ENCODE data around the gene RIPOR3.
"Not testable (repeated sequence)": the region's sequence is repeated elsewhere in the genome, so short reads cannot be mapped to it uniquely, and the experiment has no call there.

RIPOR3 gene

GRCh38 chr20:50575865-50576720, 115.2 kb downstream of the RIPOR3 start:
- DNase-seq (ENCODE audit: low read depth, low spot score): no peak

GRCh38 chr20:50574586-50574985, 116.8 kb downstream of the RIPOR3 start:
- DNase-seq (ENCODE audit: low read depth, low spot score): no peak

GRCh38 chr20:50574108-50574507, 117.2 kb downstream of the RIPOR3 start:
- no peak for DNase-seq (ENCODE audit: low read depth, low spot score)

GRCh38 chr20:50572938-50573777, 118.2 kb downstream of the RIPOR3 start:
- DNase-seq (ENCODE audit: low read depth, low spot score): no peak

- DNase-seq (ENCODE audit: low read depth, low spot score): no peak
Observed at GRCh38 chr20:50571466-50571865, 119.9 kb downstream of the RIPOR3 start.

- no peak for DNase-seq (ENCODE audit: low read depth, low spot score)
Observed at GRCh38 chr20:50569864-50570836, 121.2 kb downstream of the RIPOR3 start.

- not testable (repeated sequence) for DNase-seq (ENCODE audit: low read depth, low spot score)
Observed at GRCh38 chr20:50569487-50569863, 121.9 kb downstream of the RIPOR3 start.

- DNase-seq (ENCODE audit: low read depth, low spot score): no peak
Observed at GRCh38 chr20:50568549-50568942, 122.8 kb downstream of the RIPOR3 start.

- DNase-seq (ENCODE audit: low read depth, low spot score): no peak
Observed at GRCh38 chr20:50567860-50568548, 123.3 kb downstream of the RIPOR3 start.

GRCh38 chr20:50565871-50566270, 125.5 kb downstream of the RIPOR3 start:
- DNase-seq (ENCODE audit: low read depth, low spot score): no peak

- no peak for DNase-seq (ENCODE audit: low read depth, low spot score)
Observed at GRCh38 chr20:50565383-50565782, 126.0 kb downstream of the RIPOR3 start.

- DNase-seq (ENCODE audit: low read depth, low spot score): no peak
Observed at GRCh38 chr20:50563133-50563944, 128.0 kb downstream of the RIPOR3 start.

GRCh38 chr20:50562262-50562701, 129.1 kb downstream of the RIPOR3 start:
- no peak for DNase-seq (ENCODE audit: low read depth, low spot score)

- DNase-seq (ENCODE audit: low read depth, low spot score): no peak
Observed at GRCh38 chr20:50561379-50562078, 129.8 kb downstream of the RIPOR3 start.

- DNase-seq (ENCODE audit: low read depth, low spot score): no peak
Observed at GRCh38 chr20:50560867-50561266, 130.5 kb downstream of the RIPOR3 start.

GRCh38 chr20:50559856-50560638, 131.3 kb downstream of the RIPOR3 start:
- DNase-seq (ENCODE audit: low read depth, low spot score): no peak

GRCh38 chr20:50559149-50559548, 132.2 kb downstream of the RIPOR3 start:
- DNase-seq (ENCODE audit: low read depth, low spot score): no peak

- no peak for DNase-seq (ENCODE audit: low read depth, low spot score)
Observed at GRCh38 chr20:50558483-50558925, 132.8 kb downstream of the RIPOR3 start.
